GM21528 (cell line): ENCODE data around the gene GRID1.
A peak's percentile ranks its signal among the peaks of the same experiment; 100 is the strongest.
"Not testable (repeated sequence)": the region's sequence is repeated elsewhere in the genome, so short reads cannot be mapped to it uniquely, and the experiment has no call there.

Source experiments
- ATAC-seq: cut with Tn5 transposase; IDR thresholded peaks from one replicate; pipeline ENCODE4 v1.9.1; 2021; ENCODE audit warnings: mild to moderate bottlenecking, moderate library complexity; ENCODE audit not compliant: unreplicated experiment, low FRiP score

GRID1 gene

GRCh38 chr10:86392723-86393094 is 26.1 kb upstream of the GRID1 start:
- ATAC-seq = peak; percentile 70

DNA sequence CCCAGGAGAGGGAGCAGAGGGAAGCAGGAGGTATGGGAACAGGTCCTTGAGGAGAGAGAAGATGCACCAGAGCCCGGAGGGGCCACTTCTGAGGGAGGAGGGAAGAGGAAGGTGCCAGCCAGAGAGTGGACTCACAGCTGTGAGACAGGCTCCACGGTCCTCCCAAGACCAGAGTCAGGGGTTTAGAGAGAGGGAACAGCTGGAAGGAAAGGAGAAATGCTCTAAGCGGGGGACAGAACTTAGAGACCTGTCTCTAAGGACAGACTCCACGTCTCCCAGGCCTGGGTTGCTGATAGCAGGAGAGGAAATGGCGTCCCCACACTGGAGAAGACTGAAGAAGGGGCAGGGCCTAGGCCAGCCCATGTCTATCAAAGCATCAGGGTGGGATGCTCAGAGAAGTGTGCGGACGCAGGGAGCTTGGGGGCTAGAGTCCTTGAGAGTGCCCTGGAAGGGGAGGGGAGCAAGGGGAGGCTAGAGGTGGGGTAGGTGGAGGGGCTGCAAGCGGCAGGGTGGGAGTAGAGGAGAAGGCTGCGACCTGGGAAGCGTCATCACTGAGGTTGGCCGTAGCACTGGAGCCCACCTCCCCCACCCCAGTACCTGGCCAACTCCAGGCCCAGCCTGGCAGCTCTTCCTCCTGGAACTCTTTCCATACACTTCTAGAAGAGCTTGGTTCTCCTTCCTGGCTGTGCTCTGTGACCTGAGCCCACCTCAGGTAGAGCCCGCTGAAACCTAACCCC is 25.6 kb upstream of the GRID1 start:
- peak; percentile 18 for ATAC-seq

DNA sequence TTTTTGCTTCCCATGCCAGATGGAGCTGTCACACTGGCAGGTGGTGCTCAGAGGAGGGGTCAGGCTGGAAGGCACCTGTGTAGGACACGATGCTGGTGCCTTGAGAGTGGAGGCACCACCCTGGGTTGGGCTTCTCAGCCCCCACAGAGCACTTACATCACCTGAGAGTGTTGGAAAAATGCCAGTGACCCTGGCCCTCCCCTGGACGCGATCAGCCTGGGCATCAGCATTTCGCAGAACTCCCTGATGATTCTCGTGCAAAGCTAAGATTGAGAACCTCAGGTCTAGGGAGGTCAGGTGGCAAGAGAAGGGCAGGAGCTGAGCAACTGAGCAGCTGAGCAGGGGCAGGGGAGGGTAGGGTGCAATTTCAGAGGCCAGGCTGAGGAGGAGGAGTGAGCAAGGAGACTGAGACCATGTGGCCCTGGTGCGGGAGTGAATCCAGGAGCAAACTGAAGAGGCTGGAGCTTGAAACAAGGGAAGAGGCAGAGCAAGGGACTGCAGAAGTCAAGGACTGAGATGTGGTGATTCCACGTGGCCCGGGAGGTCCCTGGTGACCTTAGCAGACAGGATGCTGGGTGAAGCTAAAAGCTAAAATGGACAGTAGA is 24.7 kb upstream of the GRID1 start:
- no peak for ATAC-seq

DNA sequence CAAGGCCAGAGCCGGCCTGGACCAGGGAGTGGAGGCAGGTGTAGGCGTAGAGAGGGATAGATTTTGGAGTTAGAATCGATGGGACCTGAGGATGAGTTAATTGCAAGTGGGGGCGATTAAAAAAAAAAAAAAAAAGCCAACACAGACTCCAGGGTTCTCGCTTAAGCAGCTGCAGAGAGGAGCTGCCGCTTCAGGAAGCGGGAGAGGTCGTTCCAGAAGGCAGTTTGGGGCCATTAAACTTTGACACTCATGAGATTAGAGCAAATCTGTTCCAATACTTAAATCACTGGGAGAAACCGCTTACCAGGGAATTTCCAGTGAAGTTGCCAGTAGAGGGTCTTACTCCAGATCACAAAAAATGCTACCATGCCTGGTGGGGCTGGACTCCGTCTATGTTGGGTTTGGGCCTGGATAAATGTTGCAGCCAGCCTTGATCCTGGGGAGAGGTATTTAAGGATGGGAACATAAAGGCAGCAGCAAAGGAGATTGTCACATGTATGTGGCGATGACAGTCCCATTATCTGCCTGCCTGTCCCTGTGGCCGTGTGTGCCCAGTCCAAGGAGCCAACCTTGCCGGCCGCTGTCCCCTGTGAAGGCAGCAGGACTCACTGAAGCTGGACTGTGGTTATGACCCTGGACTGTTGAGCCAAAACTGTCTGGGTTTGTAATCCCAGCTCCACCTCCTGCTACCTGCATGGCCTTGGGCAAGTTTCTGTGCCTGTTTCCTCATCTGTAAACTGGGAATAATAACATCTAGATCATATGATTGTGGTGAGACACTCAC is 23.9 kb upstream of the GRID1 start:
- ATAC-seq = no peak

- ATAC-seq = peak; percentile 62
Observed at GRCh38 chr10:86389441-86390193, 23.0 kb upstream of the GRID1 start.

- not testable (repeated sequence) for ATAC-seq
Observed at GRCh38 chr10:86389109-86389440, 22.5 kb upstream of the GRID1 start.

DNA sequence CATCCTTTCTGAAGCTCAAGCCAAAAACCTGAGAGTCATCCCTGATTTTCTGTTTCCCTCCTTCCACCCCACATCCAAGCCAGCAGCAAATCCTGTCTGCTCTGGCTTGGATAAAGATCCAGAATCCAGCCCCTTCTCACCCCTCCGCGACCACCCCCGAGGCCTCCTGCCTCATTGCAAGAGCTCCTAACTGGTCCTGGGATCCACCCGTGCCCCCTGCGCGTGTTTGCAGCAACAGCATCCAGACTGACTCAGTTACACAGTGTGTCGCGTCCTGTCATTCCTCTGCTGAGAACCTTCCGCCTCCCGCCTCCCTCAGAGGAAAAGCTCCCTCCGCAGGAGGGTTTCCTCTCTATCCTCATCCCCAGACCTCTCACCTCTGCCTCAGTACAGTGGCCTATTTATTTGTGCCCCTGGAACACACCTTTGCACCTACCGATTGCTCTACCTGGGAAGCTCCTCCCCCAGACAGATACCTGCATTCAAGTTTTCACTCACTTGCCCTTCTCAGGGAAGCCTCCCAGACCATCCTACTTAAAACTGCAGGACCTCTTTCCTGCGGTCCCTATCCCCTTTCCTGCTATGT is 21.6 kb upstream of the GRID1 start:
- no peak for ATAC-seq

DNA sequence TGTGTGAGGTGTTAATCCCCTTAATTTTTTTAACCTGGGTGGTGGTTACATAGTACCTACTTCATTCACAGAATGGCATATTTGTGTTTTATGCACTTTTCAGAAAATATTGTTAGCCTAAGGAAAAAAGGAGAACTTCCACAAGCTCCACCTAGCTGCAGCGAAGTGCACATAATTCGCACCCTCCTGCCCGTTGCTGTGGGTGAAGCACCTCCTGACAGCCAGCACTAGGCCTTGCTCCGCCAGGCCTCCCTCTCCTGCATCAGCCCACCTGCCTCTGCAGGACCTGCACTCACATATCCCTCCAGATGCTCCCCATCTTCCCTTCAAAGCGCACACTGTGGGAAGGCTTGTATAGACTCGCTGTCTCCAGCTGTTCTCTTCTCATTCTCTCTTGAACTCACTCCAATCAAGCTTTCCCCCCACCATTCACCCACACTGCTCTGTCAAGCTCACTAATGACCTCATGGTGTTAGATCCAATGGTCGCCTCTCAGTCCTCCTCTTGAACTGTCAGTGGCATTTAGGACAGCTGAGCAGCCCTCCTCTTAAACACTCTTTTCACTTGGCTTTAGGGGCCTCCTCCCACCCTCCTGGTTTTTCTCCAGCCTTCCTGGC is 20.7 kb upstream of the GRID1 start:
- no peak for ATAC-seq

DNA sequence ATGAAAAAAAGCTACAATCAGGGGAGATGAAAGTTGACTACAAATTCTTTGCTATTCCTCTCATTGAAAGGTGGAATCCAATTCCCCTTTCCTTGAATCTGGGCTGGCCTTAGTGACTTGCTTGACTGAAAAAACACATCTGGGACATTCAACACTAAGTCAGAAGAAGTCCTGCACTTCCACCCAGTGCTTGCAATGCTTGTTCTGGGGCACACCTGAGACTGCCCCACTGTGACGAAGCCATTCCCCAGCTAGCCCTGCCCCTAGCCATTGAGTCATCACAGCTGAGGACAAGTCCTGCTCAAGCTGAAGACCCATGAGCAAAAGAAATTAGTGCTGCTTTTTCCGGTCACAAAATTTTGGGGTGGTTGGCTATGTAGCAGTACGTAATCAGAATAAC is 19.2 kb upstream of the GRID1 start:
- no peak for ATAC-seq

DNA sequence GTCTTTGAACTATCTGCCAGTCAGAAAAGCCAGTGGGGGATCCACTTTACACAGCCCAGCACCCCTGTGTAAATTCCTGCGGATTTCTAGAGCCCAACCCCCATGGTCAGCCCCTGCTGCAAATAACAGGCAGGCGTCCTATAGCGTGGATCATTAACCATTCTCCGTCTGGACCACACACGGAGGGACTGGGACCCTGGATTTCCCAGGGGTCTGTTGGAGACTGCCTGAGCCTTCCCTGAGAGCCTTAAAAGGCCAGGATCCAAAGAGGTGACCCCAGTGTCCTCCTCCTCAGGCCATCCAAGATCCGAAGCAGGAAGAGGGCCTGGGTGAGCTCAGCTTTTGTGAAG is 11.2 kb upstream of the GRID1 start:
- ATAC-seq = no peak

- ATAC-seq = peak; percentile 96
Observed at GRCh38 chr10:86376852-86377796, 10.5 kb upstream of the GRID1 start.

DNA sequence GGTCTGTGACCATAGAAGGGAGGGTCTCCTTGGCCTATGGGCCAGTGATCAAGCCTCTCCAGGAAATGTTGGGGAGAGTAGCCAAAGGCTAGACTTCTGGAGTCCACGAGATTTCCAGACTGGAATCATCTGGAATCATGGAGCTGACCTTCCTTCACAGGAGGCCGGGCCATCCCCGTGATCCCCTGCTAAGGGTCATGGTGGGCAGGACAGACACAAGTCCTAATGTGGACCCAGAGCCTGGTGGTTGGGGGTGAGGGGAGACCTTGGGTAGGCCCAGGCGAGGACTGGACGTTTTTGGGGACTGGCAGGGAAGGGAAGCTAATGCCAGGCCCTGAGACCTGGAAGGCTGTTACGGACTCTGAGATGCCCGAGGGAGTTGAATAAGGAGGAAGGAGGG is 9.8 kb upstream of the GRID1 start:
- no peak for ATAC-seq

DNA sequence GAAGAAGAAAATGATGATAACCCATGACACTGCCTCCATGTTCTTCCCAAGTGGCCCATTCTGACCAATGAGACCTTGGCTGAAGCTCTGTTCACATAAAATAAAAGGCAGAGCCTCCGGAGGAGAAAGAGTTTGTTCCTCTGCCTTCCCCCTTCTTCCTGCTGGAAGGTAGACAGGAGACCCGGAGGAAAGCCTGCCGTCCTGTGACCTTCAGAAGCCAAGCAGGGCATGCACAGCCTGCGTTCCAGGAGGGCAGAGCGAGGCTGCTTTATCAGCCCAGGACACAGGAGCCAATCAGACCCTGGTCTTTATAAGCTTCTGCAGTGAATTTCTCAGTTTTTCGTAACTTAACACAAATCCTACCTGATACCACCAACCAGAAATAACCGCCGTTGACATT is 8.6 kb upstream of the GRID1 start:
- ATAC-seq = no peak

GRCh38 chr10:86374664-86375063 is 8.1 kb upstream of the GRID1 start:
- ATAC-seq = no peak

GRCh38 chr10:86373828-86374227 is 7.2 kb upstream of the GRID1 start:
- no peak for ATAC-seq

- ATAC-seq = no peak
Observed at GRCh38 chr10:86373251-86373650, 6.7 kb upstream of the GRID1 start.

- ATAC-seq = no peak
Observed at GRCh38 chr10:86372784-86373239, 6.2 kb upstream of the GRID1 start.

GRCh38 chr10:86372119-86372783 is 5.7 kb upstream of the GRID1 start:
- ATAC-seq = no peak

DNA sequence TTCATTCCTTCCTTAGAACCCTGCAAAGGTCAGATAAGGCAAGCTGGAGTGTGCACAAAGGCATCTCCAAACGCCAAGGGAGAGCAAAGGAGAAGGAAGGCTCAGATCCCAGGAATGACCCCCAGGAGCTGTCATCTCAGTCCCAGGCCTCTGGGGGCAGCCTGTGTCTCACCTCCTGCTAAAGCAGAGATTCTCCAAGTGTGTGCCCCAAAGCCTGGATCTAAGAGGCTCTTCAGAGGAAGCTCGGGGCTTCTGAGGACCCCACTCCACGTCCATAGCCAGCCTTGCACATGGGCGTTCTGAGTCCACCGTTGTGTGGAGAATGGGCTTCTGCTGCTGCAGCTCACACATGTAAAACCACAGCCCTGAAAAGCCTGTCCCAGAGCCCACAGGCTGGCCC is 5.1 kb upstream of the GRID1 start:
- ATAC-seq = no peak
